Astrocyte (in vitro differentiated cells and primary cell): ENCODE results near the gene AOAH. TPM values are rescaled to one million over a fixed set of nuclear protein-coding genes. Genes with fewer than 3 reads are reported as not detected.

Experiments used
- DNase-seq: peaks from one replicate; pipeline ENCODE4 v3.0.0-alpha.2; 2010; ENCODE audit warnings: low read depth
- FAIRE-seq: peaks from 2 replicates; lab custom pipeline; 2011; peaks lifted over from hg19 to GRCh38; lab: Jason Lieb, UNC
- H2AFZ ChIP-seq: 2 replicates; pipeline ENCODE4 v1.6.0; 2012; ENCODE audit warnings: low read depth, low read length, inconsistent platforms
- H3K27ac ChIP-seq: 2 replicates; pipeline ENCODE4 v1.5.1; 2011; ENCODE audit warnings: low read depth, low read length, inconsistent platforms
- H3K27me3 ChIP-seq: 2 replicates; pipeline ENCODE4 v1.6.0; 2011; ENCODE audit warnings: low read length, inconsistent platforms; ENCODE audit not compliant: insufficient read depth
- H3K36me3 ChIP-seq: 2 replicates; pipeline ENCODE4 v1.5.1; 2011; ENCODE audit warnings: low read length, inconsistent platforms; ENCODE audit not compliant: insufficient read depth
- H3K4me1 ChIP-seq: 2 replicates; pipeline ENCODE4 v1.5.1; 2011; ENCODE audit warnings: low read length, inconsistent platforms; ENCODE audit not compliant: insufficient read depth
- H3K4me2 ChIP-seq: 2 replicates; pipeline ENCODE4 v1.6.0; 2012; ENCODE audit warnings: low read length, inconsistent platforms
- H3K4me3 ChIP-seq: 2 replicates; pipeline ENCODE4 v1.5.1; 2011; ENCODE audit warnings: low read depth, mild to moderate bottlenecking, low read length, inconsistent platforms; ENCODE audit not compliant: insufficient read depth
- H3K79me2 ChIP-seq: 2 replicates; pipeline ENCODE4 v1.6.0; 2012; ENCODE audit warnings: mild to moderate bottlenecking, low read length, inconsistent platforms; ENCODE audit not compliant: insufficient read depth
- H3K9ac ChIP-seq: 2 replicates; pipeline ENCODE4 v1.6.0; 2012; ENCODE audit warnings: mild to moderate bottlenecking, low read length, inconsistent platforms
- H3K9me3 ChIP-seq: 2 replicates; pipeline ENCODE4 v1.5.1; 2012; ENCODE audit warnings: low read depth, mild to moderate bottlenecking, low read length, inconsistent platforms; ENCODE audit not compliant: insufficient read depth
- H4K20me1 ChIP-seq: 2 replicates; pipeline ENCODE4 v1.6.0; 2012; ENCODE audit warnings: low read length, inconsistent platforms; ENCODE audit not compliant: insufficient read depth
- H3K27ac Mint-ChIP-seq: one replicate; pipeline ENCODE4 v1.8.0; 2021; ENCODE audit warnings: mild to moderate bottlenecking, mixed read lengths; ENCODE audit not compliant: unreplicated experiment
- H3K27me3 Mint-ChIP-seq: one replicate; pipeline ENCODE4 v1.8.0; 2021; ENCODE audit warnings: low read depth, mixed read lengths; ENCODE audit not compliant: unreplicated experiment
- H3K36me3 Mint-ChIP-seq: one replicate; pipeline ENCODE4 v1.8.0; 2021; ENCODE audit warnings: low read depth, mixed read lengths; ENCODE audit not compliant: unreplicated experiment
- H3K4me1 Mint-ChIP-seq: one replicate; pipeline ENCODE4 v1.8.0; 2021; ENCODE audit warnings: low read depth, mixed read lengths; ENCODE audit not compliant: unreplicated experiment
- H3K4me3 Mint-ChIP-seq: one replicate; pipeline ENCODE4 v1.8.0; 2021; ENCODE audit warnings: mild to moderate bottlenecking, moderate library complexity, mixed read lengths; ENCODE audit not compliant: unreplicated experiment
- H3K9me3 Mint-ChIP-seq: one replicate; pipeline ENCODE4 v1.8.0; 2021; ENCODE audit warnings: mild to moderate bottlenecking, mixed read lengths; ENCODE audit not compliant: unreplicated experiment
- CTCF ChIP-seq: IDR thresholded peaks from 2 replicates; pipeline ENCODE4 v1.5.1; 2011; ENCODE audit warnings: low read depth, mild to moderate bottlenecking, inconsistent platforms, low read length, moderate library complexity; ENCODE audit not compliant: insufficient read depth
- EZH2 ChIP-seq: IDR thresholded peaks from 2 replicates; pipeline ENCODE4 v1.6.1; 2012; ENCODE audit warnings: mild to moderate bottlenecking, low read length, inconsistent platforms; ENCODE audit not compliant: insufficient read depth
- total RNA-seq: library from RNA; stranded (reverse); gene quantifications from 2 replicates; pipeline ENCODE4 v1.2.1, GENCODE V29; 2021

The AOAH gene
- total RNA-seq, 1 donor from 2014 or later: not detected

DNA sequence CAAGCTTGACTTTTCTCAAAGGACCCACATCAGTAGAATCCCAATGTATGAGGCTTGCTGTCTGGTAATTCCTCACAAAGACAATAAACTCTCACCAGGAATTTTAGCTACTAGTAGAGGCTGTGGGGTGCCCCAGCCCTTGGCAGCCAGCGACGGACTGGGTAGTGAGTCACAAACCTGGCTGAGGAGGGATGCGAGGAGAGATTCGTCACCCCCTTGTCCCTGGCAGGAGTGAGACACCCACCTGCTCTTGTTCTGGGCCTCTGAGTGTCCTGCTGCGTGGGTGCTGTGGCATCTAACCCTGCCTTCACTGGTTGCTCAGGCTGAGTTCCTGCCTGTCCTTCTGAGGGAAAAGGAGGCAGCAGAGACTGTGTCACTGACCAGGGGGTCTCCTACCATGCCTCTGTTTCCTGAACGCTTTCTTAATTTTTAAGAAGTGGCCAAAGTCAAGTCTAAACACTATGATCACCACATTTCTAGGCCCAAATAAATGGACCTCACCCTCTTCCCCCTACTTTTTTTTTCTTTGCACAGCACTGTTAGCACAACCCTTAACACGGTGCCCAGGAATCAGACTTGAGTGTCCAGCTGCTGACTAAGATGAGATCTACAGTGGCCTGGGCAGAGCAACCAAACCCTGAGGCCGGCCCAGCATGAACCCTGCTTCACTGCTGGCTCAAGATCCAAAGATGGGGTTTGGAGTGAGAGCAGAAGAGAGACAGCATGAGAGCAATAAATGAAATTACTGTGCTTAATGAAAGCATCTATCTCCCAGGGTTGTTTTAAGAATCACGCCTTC, 188.2 kb downstream of the AOAH start:
- peak overlapping the region; percentile 18 for H3K4me2 ChIP-seq
- no peak overlapping the region for H3K27ac Mint-ChIP-seq
- peaks cover 4% of the 10 kb centered on the region for H3K4me1 Mint-ChIP-seq
- FAIRE-seq (no peak), DNase-seq (peak; percentile 69)
- no peak overlapping the region for H3K4me3 Mint-ChIP-seq
- H3K27me3 Mint-ChIP-seq: peaks cover 2% of the 10 kb centered on the region
- no peak overlapping the region for H3K9ac ChIP-seq
- no peak overlapping the region for H3K4me3 ChIP-seq
- H3K4me1 ChIP-seq: peaks cover 11% of the 10 kb centered on the region
- H3K79me2 ChIP-seq: no peaks in the 10 kb centered on the region
- TF ChIP-seq EZH2: no peak
- no peak for TF ChIP-seq CTCF
- no peaks in the 10 kb centered on the region for H3K9me3 ChIP-seq
- H2AFZ ChIP-seq: no peak overlapping the region
- H3K27ac ChIP-seq: no peak overlapping the region
- H3K36me3 ChIP-seq: no peaks in the 10 kb centered on the region
- H4K20me1 ChIP-seq: no peaks in the 10 kb centered on the region
- H3K27me3 ChIP-seq: no peaks in the 10 kb centered on the region
- H3K9me3 Mint-ChIP-seq: peaks cover 3% of the 10 kb centered on the region
- no peaks in the 10 kb centered on the region for H3K36me3 Mint-ChIP-seq

- Histone ChIP-seq H3K4me2 (no peak overlapping the region), H3K27me3 (no peaks in the 10 kb centered on the region), H3K79me2 (no peaks in the 10 kb centered on the region), H3K9me3 (no peaks in the 10 kb centered on the region), H4K20me1 (no peaks in the 10 kb centered on the region), H3K36me3 (no peaks in the 10 kb centered on the region), H3K9ac (no peak overlapping the region), H2AFZ (no peak overlapping the region), H3K4me3 (no peak overlapping the region), H3K4me1 (peaks cover 11% of the 10 kb centered on the region), H3K27ac (no peak overlapping the region)
- DNase-seq (no peak), FAIRE-seq (no peak)
- Mint-ChIP-seq H3K9me3 (peaks cover 3% of the 10 kb centered on the region), H3K27ac (no peak overlapping the region), H3K4me1 (peaks cover 4% of the 10 kb centered on the region), H3K4me3 (no peak overlapping the region), H3K27me3 (peaks cover 2% of the 10 kb centered on the region), H3K36me3 (no peaks in the 10 kb centered on the region)
- TF ChIP-seq CTCF (no peak), EZH2 (no peak)
Measured at GRCh38 chr7:36533717-36534116, 190.6 kb downstream of the AOAH start.

DNA sequence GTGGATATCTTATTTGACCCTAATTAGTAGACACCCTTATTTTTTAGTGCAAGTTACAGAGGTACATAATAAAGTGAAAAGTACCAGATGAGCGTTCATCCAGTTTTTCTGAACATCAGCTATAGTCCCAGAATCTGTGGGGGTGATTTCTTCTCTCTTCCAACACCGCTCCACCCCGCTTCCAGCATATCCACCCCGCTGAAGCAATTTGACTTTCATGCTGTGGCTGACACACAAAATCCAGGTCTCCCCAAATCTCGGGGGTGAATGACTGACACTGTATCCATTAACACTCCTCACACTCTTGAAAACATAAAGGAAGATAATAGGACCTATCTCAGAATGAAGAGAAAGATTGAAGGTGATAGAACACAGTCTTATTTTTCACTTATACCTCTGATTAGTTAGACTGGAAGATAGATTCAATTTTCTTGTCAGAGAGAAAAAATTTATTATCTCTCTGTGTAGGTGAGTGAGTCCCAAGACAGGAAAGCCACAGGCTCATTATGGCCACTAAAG, 191.3 kb downstream of the AOAH start:
- no peaks in the 10 kb centered on the region for H4K20me1 ChIP-seq
- Mint-ChIP-seq H3K36me3 (no peaks in the 10 kb centered on the region), H3K27me3 (peaks cover 2% of the 10 kb centered on the region), H3K4me3 (no peak overlapping the region), H3K27ac (no peak overlapping the region), H3K4me1 (peaks cover 4% of the 10 kb centered on the region), H3K9me3 (peaks cover 3% of the 10 kb centered on the region)
- H2AFZ ChIP-seq: no peak overlapping the region
- TF ChIP-seq EZH2: no peak
- no peak for TF ChIP-seq CTCF
- no peak for FAIRE-seq
- no peak overlapping the region for H3K9ac ChIP-seq
- no peaks in the 10 kb centered on the region for H3K27me3 ChIP-seq
- H3K79me2 ChIP-seq: no peaks in the 10 kb centered on the region
- peaks cover 11% of the 10 kb centered on the region for H3K4me1 ChIP-seq
- no peak overlapping the region for H3K27ac ChIP-seq
- no peaks in the 10 kb centered on the region for H3K9me3 ChIP-seq
- DNase-seq: no peak
- H3K36me3 ChIP-seq: no peaks in the 10 kb centered on the region
- H3K4me3 ChIP-seq: no peak overlapping the region
- H3K4me2 ChIP-seq: no peak overlapping the region
